PC-9 (cell line): Measurements from ENCODE around the gene F3. TPM values are rescaled to one million over a fixed set of nuclear protein-coding genes. Genes with fewer than 3 reads are reported as not detected.

Source experiments
- BruUV-seq: library from RNA; stranded (reverse); fragments of 400-500 nt; replicated peaks from 2 replicates; lab custom pipeline; 2021; lab: Mats Ljungman, UMichigan
- CTCF ChIA-PET: fragments of 300-600 bp; sonication (Branson Sonifier 250); formaldehyde crosslinking; loops from one replicate; lab custom pipeline; 2022; ENCODE audit warnings: antibody characterized with exemption; lab: Charles Lee
- POLR2A ChIA-PET: fragments of 300-600 bp; sonication (Branson Sonifier 250); formaldehyde crosslinking; loops from one replicate; lab custom pipeline; 2022; ENCODE audit warnings: antibody characterized with exemption; ENCODE audit not compliant: unreplicated experiment; lab: Charles Lee
- DNase-seq, 2 experiments: peaks; one replicate each; pipeline versions ENCODE4 v3.0.0 to v3.0.0-alpha.2; 2015 to 2022; ENCODE audit warnings: mixed read lengths in 1 of 2
- H2AFZ ChIP-seq: fragments of 200-600 bp; sonication (generic); 2 replicates; pipeline ENCODE4 v1.8.1; 2017; ENCODE audit warnings: antibody characterized with exemption
- H3F3A ChIP-seq: fragments of 200-600 bp; sonication (generic); 2 replicates; pipeline ENCODE4 v1.8.1; 2017; ENCODE audit warnings: antibody characterized with exemption, mild to moderate bottlenecking, low read depth; ENCODE audit not compliant: insufficient read depth
- H3K27ac ChIP-seq: fragments of 200-600 bp; sonication (generic); 2 replicates; pipeline ENCODE4 v1.6.1; 2016; ENCODE audit warnings: mixed run types
- H3K27me3 ChIP-seq: fragments of 200-600 bp; sonication (generic); 2 replicates; pipeline ENCODE4 v1.6.1; 2016; ENCODE audit warnings: low read depth, mixed run types; ENCODE audit not compliant: insufficient read depth
- H3K36me3 ChIP-seq: fragments of 200-600 bp; sonication (generic); 2 replicates; pipeline ENCODE4 v1.6.1; 2016; ENCODE audit warnings: low read depth, mixed run types
- H3K4me1 ChIP-seq: fragments of 200-600 bp; sonication (generic); replicated peaks from 2 replicates; pipeline ENCODE4 v1.6.1; 2016; ENCODE audit warnings: mixed run types; ENCODE audit not compliant: insufficient read depth
- H3K4me2 ChIP-seq: fragments of 200-600 bp; sonication (generic); 2 replicates; pipeline ENCODE4 v1.6.1; 2017; ENCODE audit warnings: mixed run types
- H3K4me3 ChIP-seq: fragments of 200-600 bp; sonication (generic); 2 replicates; pipeline ENCODE4 v1.6.1; 2016; ENCODE audit warnings: mixed run types
- H3K79me2 ChIP-seq: fragments of 200-600 bp; sonication (generic); 2 replicates; pipeline ENCODE4 v1.6.1; 2017; ENCODE audit warnings: low read depth, mixed run types
- H3K9me2 ChIP-seq: fragments of 200-600 bp; sonication (generic); 2 replicates; pipeline ENCODE4 v1.8.1; 2017; ENCODE audit warnings: mild to moderate bottlenecking; ENCODE audit not compliant: insufficient read depth
- H3K9me3 ChIP-seq: fragments of 200-600 bp; sonication (generic); 2 replicates; pipeline ENCODE4 v1.8.1; 2016; ENCODE audit warnings: low read depth; ENCODE audit not compliant: insufficient read depth
- H4K20me1 ChIP-seq: fragments of 200-600 bp; sonication (generic); 2 replicates; pipeline ENCODE4 v1.8.1; 2017; ENCODE audit not compliant: insufficient read depth
- EZH2 ChIP-seq: fragments of 200-600 bp; sonication (generic); IDR thresholded peaks from 2 replicates; pipeline ENCODE4 v1.8.0; 2017; ENCODE audit warnings: antibody characterized with exemption, low read depth
- intact Hi-C: fragments of 100-400 bp; cut with micrococcal nuclease; formaldehyde crosslinking; loops from one replicate; pipeline ENCODE4 v1.10.0; 2022; ENCODE audit not compliant: unreplicated experiment
- total RNA-seq: library from RNA; stranded (reverse); gene quantifications from 2 replicates; pipeline ENCODE4 v1.2.3, GENCODE V29; 2021
- TF ChIP-seq, protein P1 (sequence below): fragments of 200-600 bp; sonication (generic); conservative IDR thresholded peaks from 2 replicates; pipeline ENCODE4 v1.6.1; 2017; ENCODE audit warnings: mixed run types, antibody characterized with exemption, mild to moderate bottlenecking, moderate library complexity

Gene F3
- total RNA-seq, 1 experiment from 2014 or later, result 335 TPM

DNA sequence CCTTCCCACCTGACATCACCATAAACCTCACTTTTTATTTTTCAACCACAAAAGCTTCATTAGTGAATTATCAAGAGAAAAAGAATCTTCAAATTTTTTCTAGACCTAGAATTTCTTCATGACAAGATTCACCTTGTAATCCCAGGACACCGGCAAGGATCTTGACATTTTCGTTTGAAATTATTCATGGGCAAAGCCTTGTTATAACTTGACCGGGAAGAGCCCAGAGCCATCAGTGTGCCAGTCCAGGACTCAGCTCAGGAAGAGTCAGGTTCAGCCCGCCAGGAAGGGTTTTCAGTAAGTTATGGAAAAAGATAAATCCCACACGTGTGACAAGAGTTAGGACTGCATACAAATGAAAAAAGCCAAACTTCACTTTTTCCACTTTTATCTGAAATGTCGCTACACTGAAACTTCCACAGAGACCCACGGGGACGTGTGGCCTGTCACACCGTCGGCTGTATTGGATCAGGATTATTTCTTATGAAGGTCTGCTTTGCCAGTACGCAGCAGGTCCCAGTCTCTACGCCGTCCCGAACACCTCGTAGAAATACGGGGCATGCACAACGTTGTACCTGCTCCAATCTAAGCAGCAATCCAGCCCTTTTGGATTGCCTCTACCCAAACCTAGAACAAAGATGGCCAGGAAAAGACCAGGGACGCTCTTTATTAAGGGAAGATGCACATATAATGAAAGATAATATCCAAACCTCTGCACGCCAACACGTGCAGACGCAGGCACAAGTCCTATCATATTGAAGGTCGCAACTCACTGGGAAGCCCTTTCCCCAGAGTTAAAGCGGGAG, 916 bp downstream of the F3 start:
- intact Hi-C loops, result loop anchor here (1.0 to 5.0 kb wide), 6 partner anchors 13 to 262 kb away; no protein-coding TSS in a partner anchor
- peaks cover 88% of the 10 kb centered on the region for H3K79me2 ChIP-seq

DNA sequence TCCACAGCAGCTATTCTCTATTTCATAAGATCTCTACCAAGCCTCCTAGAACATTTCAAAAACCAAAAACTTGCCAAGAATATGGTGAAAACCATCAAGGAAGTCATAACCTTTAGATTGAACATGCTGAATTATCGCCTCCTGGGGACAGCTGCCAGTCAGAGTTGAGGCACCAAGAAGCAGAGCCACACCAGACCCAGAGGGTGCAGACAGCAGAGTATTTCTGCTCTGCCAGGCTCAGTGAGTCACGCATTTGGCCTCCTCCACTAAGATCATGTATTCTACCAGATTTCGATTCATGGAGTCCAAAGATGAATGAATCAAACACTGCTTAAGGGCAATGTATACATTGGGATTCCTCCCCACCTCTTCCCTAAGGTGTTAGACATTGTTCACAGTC, 2.1 kb downstream of the F3 start:
- peaks cover 60% of the 10 kb centered on the region for H3K36me3 ChIP-seq
- peaks cover 90% of the 10 kb centered on the region for H3F3A ChIP-seq
- no peaks in the 10 kb centered on the region for H3K9me2 ChIP-seq
- peak overlapping the region; percentile 80 for H3K4me3 ChIP-seq
- peak overlapping the region; percentile 87 for H3K27ac ChIP-seq
- peak; percentile 41 to 94 for DNase-seq
- H3K4me1 ChIP-seq, result peaks cover 72% of the 10 kb centered on the region
- TF ChIP-seq EZH2, result no peak
- TF ChIP-seq, protein P1, sequence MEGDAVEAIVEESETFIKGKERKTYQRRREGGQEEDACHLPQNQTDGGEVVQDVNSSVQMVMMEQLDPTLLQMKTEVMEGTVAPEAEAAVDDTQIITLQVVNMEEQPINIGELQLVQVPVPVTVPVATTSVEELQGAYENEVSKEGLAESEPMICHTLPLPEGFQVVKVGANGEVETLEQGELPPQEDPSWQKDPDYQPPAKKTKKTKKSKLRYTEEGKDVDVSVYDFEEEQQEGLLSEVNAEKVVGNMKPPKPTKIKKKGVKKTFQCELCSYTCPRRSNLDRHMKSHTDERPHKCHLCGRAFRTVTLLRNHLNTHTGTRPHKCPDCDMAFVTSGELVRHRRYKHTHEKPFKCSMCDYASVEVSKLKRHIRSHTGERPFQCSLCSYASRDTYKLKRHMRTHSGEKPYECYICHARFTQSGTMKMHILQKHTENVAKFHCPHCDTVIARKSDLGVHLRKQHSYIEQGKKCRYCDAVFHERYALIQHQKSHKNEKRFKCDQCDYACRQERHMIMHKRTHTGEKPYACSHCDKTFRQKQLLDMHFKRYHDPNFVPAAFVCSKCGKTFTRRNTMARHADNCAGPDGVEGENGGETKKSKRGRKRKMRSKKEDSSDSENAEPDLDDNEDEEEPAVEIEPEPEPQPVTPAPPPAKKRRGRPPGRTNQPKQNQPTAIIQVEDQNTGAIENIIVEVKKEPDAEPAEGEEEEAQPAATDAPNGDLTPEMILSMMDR, result no peak
- peaks cover 98% of the 10 kb centered on the region for H3K79me2 ChIP-seq
- H4K20me1 ChIP-seq, result peaks cover 26% of the 10 kb centered on the region
- no TSS peak for BruUV-seq
- peak overlapping the region; percentile 94 for H3K4me2 ChIP-seq
- no peaks in the 10 kb centered on the region for H3K9me3 ChIP-seq
- POLR2A ChIA-PET, result interaction anchor here (0.5 to 1.4 kb wide), 3 partner anchors 9 to 108 kb away, joined by 3 to 6 read pairs (median 5); no protein-coding TSS in a partner anchor
- no peak overlapping the region for H2AFZ ChIP-seq
- intact Hi-C loops, result loop anchor here (1.0 kb wide), 1 partner anchor 60 kb away; no protein-coding TSS in a partner anchor
- CTCF ChIA-PET, result no interaction called here
- H3K27me3 ChIP-seq, result no peaks in the 10 kb centered on the region

More for the DNA sequence above, 916 bp downstream of the F3 start:
- no peak for DNase-seq
- H3K36me3 ChIP-seq, result peaks cover 49% of the 10 kb centered on the region
- H3K27me3 ChIP-seq, result no peaks in the 10 kb centered on the region
- peaks cover 26% of the 10 kb centered on the region for H4K20me1 ChIP-seq
- peak overlapping the region; percentile 87 for H3K27ac ChIP-seq
- peaks cover 72% of the 10 kb centered on the region for H3K4me1 ChIP-seq
- H3K9me3 ChIP-seq, result no peaks in the 10 kb centered on the region
- POLR2A ChIA-PET, result interaction anchor here (0.6 to 0.9 kb wide), 4 partner anchors 12 to 39 kb away, joined by 3 to 4 read pairs (median 4); no protein-coding TSS in a partner anchor
- CTCF ChIA-PET, result no interaction called here
- H2AFZ ChIP-seq, result 0 out of 2 replicates have a peak overlapping the region, but pooled peaks have one; percentile 2
- TSS peak; percentile 36 for BruUV-seq
- H3K4me3 ChIP-seq, result peak overlapping the region; percentile 80
- TF ChIP-seq, protein P1, result no peak
- no peak for TF ChIP-seq EZH2
- H3K4me2 ChIP-seq, result peak overlapping the region; percentile 94
- H3K9me2 ChIP-seq, result no peaks in the 10 kb centered on the region
- peaks cover 86% of the 10 kb centered on the region for H3F3A ChIP-seq

DNA sequence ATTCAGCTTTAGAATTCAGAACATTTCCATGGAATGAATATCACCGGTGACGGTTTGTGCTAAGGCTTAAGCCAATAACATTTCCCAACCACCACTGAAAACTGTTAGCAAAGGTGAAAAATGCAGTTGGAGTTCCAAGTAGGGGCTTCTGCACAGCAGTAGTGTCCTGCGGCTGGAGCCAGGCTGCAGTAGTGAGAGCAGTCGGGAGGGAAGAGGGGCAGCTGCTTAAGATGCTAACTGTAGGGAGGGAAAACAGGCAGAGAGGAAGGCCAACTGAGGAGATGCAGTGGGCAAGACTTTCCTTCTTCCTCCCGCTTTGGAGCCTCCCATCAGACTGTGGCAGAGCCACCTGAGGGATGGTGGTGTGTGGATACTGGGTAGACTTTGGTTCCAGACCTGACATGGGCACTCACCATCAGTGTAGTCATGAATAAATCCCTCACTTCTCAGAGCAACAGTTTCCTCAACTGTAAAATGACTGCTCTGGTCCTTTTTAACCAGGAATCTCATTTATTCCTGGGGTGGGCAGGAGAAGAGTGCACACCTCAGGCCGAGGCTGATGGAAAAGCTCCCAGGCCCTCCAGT, 3.2 kb downstream of the F3 start:
- TF ChIP-seq EZH2, result no peak
- TF ChIP-seq, protein P1, result no peak
- Histone ChIP-seq H3K4me1 (peaks cover 71% of the 10 kb centered on the region), H3K4me3 (peak overlapping the region; percentile 80), H3K27ac (peak overlapping the region; percentile 87), H3K9me3 (no peaks in the 10 kb centered on the region), H3F3A (peaks cover 90% of the 10 kb centered on the region), H3K9me2 (no peaks in the 10 kb centered on the region), H3K36me3 (peaks cover 70% of the 10 kb centered on the region), H2AFZ (no peak overlapping the region), H3K27me3 (no peaks in the 10 kb centered on the region), H3K79me2 (peaks cover 98% of the 10 kb centered on the region), H4K20me1 (peaks cover 26% of the 10 kb centered on the region), H3K4me2 (peak overlapping the region; percentile 94)
- ChIA-PET CTCF (no interaction called here), POLR2A (interaction anchor here (0.7 kb wide), 1 partner anchor 9 kb away, joined by 3 read pairs; no protein-coding TSS in a partner anchor)
- BruUV-seq, result no TSS peak
- intact Hi-C loops, result no loop called here
- DNase-seq, result peak; percentile 30 to 43
